ENCODE results near the gene DMGDH. TPM values are rescaled to one million over a fixed set of nuclear protein-coding genes. Genes with fewer than 3 reads are reported as not detected.

The DMGDH gene
- total and polyA plus RNA-seq, 2 donors (not counting 3 experiments of a cell fraction or from before 2014, with no cell fraction given), result 0.11 TPM; not detected in 1

GRCh38 chr5:79007872-79008271, 61.6 kb downstream of the DMGDH start:
- no TSS peak for BruUV-seq (replicated peaks)
- TF ChIP-seq POLR2AphosphoS5 (IDR thresholded peaks at IDR 0.05; ENCODE audit: insufficient read depth, low read depth, low read length) (no peak), POLR2A (IDR thresholded peaks at IDR 0.05; ENCODE audit: low read depth, low read length) (no peak), JUN (IDR thresholded peaks at IDR 0.05; ENCODE audit: borderline replicate concordance, insufficient read depth, insufficient read length, low read depth) (no peak), EZH2 (IDR thresholded peaks at IDR 0.05; ENCODE audit: borderline replicate concordance, low read depth, low read length, severe bottlenecking) (no peak), CTCF (IDR thresholded peaks at IDR 0.05; ENCODE audit: extremely low read depth in 1 of 2, insufficient read depth in 1 of 2, low read depth in 1 of 2, low read length in 2 of 2) (no peak), FOS (IDR thresholded peaks at IDR 0.05; ENCODE audit: borderline replicate concordance, insufficient read depth, low read length) (no peak), MYC (IDR thresholded peaks at IDR 0.05; ENCODE audit: low read depth, low read length) (no peak), GATA2 (IDR thresholded peaks at IDR 0.05; ENCODE audit: insufficient read depth, insufficient read length, low read depth, low read length) (no peak)
- TF ChIP-seq, protein P1, sequence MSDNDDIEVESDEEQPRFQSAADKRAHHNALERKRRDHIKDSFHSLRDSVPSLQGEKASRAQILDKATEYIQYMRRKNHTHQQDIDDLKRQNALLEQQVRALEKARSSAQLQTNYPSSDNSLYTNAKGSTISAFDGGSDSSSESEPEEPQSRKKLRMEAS (IDR thresholded peaks at IDR 0.05; ENCODE audit: insufficient read depth, insufficient read length), result no peak
- Histone ChIP-seq H3K27me3 (ENCODE audit: control insufficient read depth in 2 of 2, insufficient read depth in 2 of 2, low read length in 2 of 2) (peaks cover 21 to 22% of the 10 kb centered on the region in 2 experiments), H4K20me1 (replicated peaks; ENCODE audit: control insufficient read depth, extremely low read depth, insufficient read depth, low read length) (no peaks in the 10 kb centered on the region), H3K9ac (replicated peaks; ENCODE audit: extremely low read depth, insufficient read depth, low read length) (no peak overlapping the region), H3K4me3 (replicated peaks in 1 of 3; ENCODE audit: insufficient read depth in 1 of 3, low read depth in 1 of 3, low read length in 3 of 3) (no peak overlapping the region), H3K79me2 (ENCODE audit: control insufficient read depth, insufficient read depth, low read length) (no peaks in the 10 kb centered on the region), H3K27ac (ENCODE audit: insufficient read depth, low read depth, low read length) (no peak overlapping the region), H2AFZ (ENCODE audit: low read depth, low read length) (no peak overlapping the region), H3K9me3 (replicated peaks; ENCODE audit: control insufficient read depth, insufficient read depth, low read length) (no peaks in the 10 kb centered on the region), H3K9me1 (replicated peaks; ENCODE audit: control insufficient read depth, extremely low read depth, insufficient read depth, low read length) (no peaks in the 10 kb centered on the region), H3K4me2 (ENCODE audit: insufficient read depth, low read length) (no peak overlapping the region), H3K4me1 (ENCODE audit: control insufficient read depth, extremely low read depth, insufficient read depth, low read length) (no peaks in the 10 kb centered on the region), H3K36me3 (ENCODE audit: control insufficient read depth in 2 of 2, extremely low read depth in 1 of 2, insufficient read depth in 2 of 2, low read length in 2 of 2) (no peaks in the 10 kb centered on the region)
- dilution Hi-C loops (cut with MboI; ENCODE audit: extremely low pct_ligation_motif_present, low sequenced_read_pairs), result no loop called here
- DNase-seq (ENCODE audit: low read depth, low spot score), result no peak
- ChIA-PET POLR2A (no interaction called here), CTCF (interaction anchor here (0.8 to 2.8 kb wide), 5 partner anchors 12 to 108 kb away, joined by 3 to 16 read pairs (median 6); no protein-coding TSS in a partner anchor)
- intact Hi-C loops (cut with micrococcal nuclease), result no loop called here
- FAIRE-seq, result no peak
